ENCODE results near the gene SLC30A7.

Gene SLC30A7

DNA sequence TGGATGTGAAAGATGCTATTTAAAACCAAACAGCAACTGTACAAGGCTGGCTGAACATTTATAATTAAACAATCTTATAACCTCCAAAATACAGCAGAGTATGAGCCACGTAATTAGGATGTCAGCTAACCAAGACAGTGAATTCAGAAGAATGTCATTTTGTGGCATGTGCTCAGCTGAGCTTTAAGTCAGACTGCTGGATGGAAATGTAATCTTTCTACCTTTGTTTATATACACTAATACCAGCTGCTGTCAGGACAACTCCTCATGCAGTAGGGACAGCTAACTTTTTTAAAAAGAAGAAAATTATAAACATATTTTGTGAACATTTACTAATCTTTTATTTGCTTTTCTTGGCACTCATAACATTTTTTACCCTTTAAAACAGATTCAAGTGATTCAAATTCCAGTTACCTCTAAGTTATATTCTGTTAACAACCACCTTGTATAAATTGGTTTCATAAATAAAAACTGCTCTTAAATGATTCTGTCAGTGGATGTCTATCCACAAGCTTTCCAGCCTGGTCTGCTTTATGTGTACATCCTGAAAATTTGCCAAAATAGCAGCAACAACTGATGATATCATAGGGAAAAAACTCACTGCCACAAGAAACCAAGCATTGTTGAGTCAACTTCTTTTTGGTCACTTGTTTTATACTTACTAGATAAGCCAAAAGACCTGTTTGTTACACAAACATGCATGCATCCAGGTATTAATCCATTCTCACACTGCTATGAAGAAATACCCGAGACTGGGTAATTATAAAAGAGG lies 93.6 kb downstream of the SLC30A7 start:
- no peak overlapping the region for H3K4me3 ChIP-seq (ENCODE audit: low read depth, low read length)
- TF ChIP-seq, protein P1, sequence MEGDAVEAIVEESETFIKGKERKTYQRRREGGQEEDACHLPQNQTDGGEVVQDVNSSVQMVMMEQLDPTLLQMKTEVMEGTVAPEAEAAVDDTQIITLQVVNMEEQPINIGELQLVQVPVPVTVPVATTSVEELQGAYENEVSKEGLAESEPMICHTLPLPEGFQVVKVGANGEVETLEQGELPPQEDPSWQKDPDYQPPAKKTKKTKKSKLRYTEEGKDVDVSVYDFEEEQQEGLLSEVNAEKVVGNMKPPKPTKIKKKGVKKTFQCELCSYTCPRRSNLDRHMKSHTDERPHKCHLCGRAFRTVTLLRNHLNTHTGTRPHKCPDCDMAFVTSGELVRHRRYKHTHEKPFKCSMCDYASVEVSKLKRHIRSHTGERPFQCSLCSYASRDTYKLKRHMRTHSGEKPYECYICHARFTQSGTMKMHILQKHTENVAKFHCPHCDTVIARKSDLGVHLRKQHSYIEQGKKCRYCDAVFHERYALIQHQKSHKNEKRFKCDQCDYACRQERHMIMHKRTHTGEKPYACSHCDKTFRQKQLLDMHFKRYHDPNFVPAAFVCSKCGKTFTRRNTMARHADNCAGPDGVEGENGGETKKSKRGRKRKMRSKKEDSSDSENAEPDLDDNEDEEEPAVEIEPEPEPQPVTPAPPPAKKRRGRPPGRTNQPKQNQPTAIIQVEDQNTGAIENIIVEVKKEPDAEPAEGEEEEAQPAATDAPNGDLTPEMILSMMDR (IDR thresholded peaks at IDR 0.05; ENCODE audit: low read depth, low read length) = no peak

DNA sequence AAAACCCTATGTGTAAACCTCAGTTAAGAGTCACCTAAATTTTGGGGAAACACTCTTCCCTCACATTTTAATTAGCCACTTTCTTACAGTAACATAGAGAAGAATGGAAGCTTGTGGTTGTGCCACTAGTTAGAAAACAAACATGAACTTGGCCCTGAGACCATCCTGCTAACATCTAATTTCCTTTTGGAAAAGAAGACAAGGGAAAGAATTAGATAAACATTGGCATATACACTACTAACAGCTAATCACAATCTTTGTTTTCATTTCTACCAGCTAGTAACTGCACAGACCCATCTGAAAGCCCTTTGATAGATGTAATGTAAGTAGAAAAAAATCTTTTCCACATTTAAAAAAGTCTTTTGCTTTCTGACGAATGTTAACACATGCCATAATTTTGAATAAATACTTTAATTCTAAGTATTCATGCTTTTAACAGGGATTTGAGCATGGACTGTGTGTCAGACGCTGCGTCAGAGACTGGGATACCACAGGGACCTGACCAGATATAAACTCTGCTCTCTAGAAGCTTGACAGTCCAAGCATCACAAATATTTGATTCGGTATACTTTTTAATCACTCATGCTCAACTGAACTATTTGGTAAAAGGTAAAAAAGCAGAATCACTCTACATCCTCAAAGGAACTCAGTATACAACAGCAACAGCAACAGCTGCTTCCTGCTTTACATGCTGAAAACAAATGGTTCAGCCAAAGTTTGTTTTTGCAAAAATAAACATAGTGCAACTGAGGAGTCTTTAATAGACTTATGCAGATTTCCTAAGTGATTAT lies 99.5 kb downstream of the SLC30A7 start:
- no peak overlapping the region for H3K4me3 ChIP-seq (ENCODE audit: low read depth, low read length)
- TF ChIP-seq, protein P1 (IDR thresholded peaks at IDR 0.05; ENCODE audit: low read depth, low read length) = no peak

DNA sequence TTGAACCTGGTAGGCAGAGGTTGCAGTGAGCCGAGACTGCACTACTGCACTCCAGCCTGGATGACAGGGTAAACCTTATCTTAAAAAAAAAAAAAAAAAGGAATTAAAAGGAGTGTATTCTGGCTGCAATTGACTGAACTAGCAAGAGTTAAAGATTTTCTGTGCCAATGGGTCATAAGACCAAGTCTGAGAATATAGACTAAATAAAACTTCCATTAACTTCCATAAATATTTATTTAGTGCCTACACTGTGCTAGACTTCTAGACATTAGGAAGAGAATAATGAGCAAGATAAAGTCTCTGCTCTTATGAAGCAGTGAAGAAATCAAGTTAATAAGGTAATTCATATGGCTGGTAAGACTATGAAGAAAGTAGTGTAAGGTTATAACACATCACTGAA lies 102.5 kb downstream of the SLC30A7 start:
- TF ChIP-seq, protein P1 (IDR thresholded peaks at IDR 0.05; ENCODE audit: low read depth, low read length) = no peak

DNA sequence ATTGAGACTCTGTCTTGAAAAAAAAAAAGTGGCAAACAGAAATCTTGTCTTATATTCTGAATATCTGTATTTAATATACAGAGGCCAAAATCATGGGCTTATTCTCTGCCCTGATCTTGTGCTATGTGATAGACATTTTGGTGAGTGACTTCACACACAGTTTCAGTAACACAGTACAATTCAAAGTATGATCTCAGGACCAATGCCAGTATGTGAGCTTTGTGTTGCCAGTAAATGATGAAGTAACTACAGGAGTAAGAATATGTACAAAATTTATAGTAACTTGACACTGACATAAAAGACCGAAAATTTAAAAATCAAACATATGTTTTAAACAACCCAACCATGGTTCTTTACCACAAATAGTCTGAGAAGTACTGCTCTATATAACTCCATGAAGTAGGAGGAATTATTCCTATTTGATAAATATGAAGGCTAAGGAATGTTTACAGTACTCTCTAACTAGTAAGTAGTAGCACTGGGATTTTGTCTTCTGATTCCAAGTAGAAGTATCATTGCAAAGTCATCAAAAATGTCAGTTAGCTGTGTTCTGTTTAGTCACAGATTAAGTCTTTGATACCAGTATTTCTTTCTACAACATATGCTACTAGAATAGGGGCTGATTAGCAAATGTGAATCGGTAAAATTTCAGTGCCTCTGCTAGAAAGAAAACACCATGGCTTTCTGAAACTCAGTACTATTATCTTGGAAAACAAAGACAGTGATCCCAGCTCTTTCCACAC lies 104.4 kb downstream of the SLC30A7 start:
- H3K4me3 ChIP-seq (ENCODE audit: low read depth, low read length) = no peak overlapping the region
- TF ChIP-seq, protein P1 (IDR thresholded peaks at IDR 0.05; ENCODE audit: low read depth, low read length) = no peak

More for the DNA sequence above, 102.5 kb downstream of the SLC30A7 start:
- no peak overlapping the region for H3K4me3 ChIP-seq (ENCODE audit: low read depth, low read length)

DNA sequence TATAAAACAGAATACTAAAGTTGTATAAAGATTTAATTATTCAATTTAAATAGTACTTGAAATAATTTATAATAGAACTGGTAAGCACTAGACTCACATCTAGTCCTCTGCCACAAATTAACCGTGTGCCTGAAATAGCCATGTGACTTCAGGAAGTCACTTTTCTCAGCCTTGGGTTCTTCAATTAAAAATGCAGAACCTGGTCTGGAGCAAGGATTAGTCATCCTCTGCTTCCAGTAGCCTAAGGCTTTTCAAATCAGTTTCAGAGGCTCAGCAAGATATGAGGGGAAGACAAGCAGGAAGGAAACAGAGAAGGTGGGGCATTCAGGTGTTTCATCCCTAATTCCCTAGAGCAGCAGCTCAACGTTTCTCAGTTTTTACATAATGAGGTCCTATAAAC lies 106.7 kb downstream of the SLC30A7 start:
- no peak overlapping the region for H3K4me3 ChIP-seq (ENCODE audit: low read depth, low read length)
- TF ChIP-seq, protein P1 (IDR thresholded peaks at IDR 0.05; ENCODE audit: low read depth, low read length) = no peak

DNA sequence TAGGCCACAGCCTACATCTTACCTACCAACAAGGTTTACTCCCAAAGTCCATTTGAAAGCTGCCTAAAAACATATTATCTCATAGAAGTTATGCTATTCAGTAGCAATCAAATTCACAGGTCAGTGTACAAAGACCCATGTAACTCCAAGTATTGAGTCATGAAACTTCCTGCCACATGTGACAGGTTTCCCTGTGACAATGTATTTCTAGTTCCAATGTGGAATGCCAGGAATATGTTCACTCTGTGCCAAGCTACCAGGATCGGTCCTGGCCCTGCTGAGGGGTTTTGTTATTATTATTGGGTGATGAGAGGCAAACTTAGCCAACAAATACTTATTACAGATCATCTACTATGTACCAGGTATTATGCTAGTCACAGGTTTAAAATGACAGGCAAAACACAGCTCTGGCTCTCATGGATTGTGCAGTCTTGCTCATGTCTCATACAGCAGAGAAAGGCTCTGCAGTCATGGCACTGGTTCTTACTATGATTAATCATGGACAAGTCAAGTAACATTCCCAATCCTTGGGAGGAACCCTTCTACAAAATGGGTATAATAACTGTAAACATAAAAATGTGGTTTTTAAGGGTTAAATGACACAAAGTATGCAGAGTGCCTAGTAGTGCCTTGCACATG lies 107.2 kb downstream of the SLC30A7 start:
- no peak overlapping the region for H3K4me3 ChIP-seq (ENCODE audit: low read depth, low read length)
- TF ChIP-seq, protein P1 (IDR thresholded peaks at IDR 0.05; ENCODE audit: low read depth, low read length) = no peak
